Uterus (tissue), 4 donors: ENCODE measurements around the gene TMEM200A. TPM values are rescaled to one million over a fixed set of nuclear protein-coding genes. Genes with fewer than 3 reads are reported as not detected.
A peak's percentile ranks its signal among the peaks of the same experiment; 100 is the strongest.

Experiments
- DNase-seq, 2 donors: peaks; one replicate each; pipeline ENCODE4 v3.0.0-alpha.2; 2019 to 2020
- H3K27ac ChIP-seq, 2 donors: fragments of 200-600 bp; sonication (generic); 1 replicate in 1 of 2; 2 replicates in 1 of 2; pipeline ENCODE4 v1.5.1; 2016 to 2018
- H3K27me3 ChIP-seq, 2 donors: fragments of 200-600 bp; sonication (generic); one replicate each; pipeline ENCODE4 v1.5.1; 2018 to 2019; ENCODE audit warnings: control low read depth in 1 of 2
- H3K36me3 ChIP-seq, 2 donors: fragments of 200-600 bp; sonication (generic); one replicate each; pipeline ENCODE4 v1.5.1; 2019; ENCODE audit warnings: control low read depth in 1 of 2
- H3K4me1 ChIP-seq, 2 donors: fragments of 200-600 bp; sonication (generic); one replicate each; pipeline ENCODE4 v1.5.1; 2018 to 2019; ENCODE audit warnings: control low read depth in 1 of 2
- H3K4me3 ChIP-seq, 2 donors: fragments of 200-600 bp; sonication (generic); 1 replicate in 1 of 2; 2 replicates in 1 of 2; pipeline ENCODE4 v1.5.1; 2018 to 2019; ENCODE audit warnings: mild to moderate bottlenecking in 1 of 2
- H3K9me3 ChIP-seq, 2 donors: fragments of 200-600 bp; sonication (generic); one replicate each; pipeline ENCODE4 v1.5.1; 2019; ENCODE audit warnings: control low read depth in 1 of 2
- CTCF ChIP-seq, 4 experiments: fragments of 200-600 bp in 2 of 4; fragments of 450-650 bp in 2 of 4; sonication (generic) in 2 of 4; IDR thresholded peaks; one replicate each; pipeline ENCODE4 v1.5.1; 2016 to 2019; ENCODE audit warnings: antibody characterized with exemption in 4 of 4, mild to moderate bottlenecking in 2 of 4, moderate library complexity in 1 of 4
- POLR2A ChIP-seq, 2 donors: fragments of 450-650 bp; IDR thresholded peaks; one replicate each; pipeline ENCODE4 v1.6.1; 2016; ENCODE audit warnings: antibody characterized with exemption in 2 of 2, mild to moderate bottlenecking in 1 of 2, moderate library complexity in 1 of 2
- intact Hi-C: fragments of 100-400 bp; cut with DNase I; formaldehyde crosslinking; loops from one replicate; pipeline ENCODE4 v1.15.1; 2023; ENCODE audit warnings: low total_unique reads
- total RNA-seq, 4 donors: library from RNA; depleted of rRNA in 3 of 4; stranded (reverse); fragments of >200 nt in 3 of 4; gene quantifications; one replicate each; pipeline versions ENCODE4 v1.1.0 to v1.2.4, GENCODE V29; 2014 to 2023
- donor health status: DM: yes; HTN: yes; CAD: no.

Gene TMEM200A
- total RNA-seq, 4 donors from 2014 or later: 20.9 to 27.9 (median 23.1) TPM

- Histone ChIP-seq H3K4me1 (no peaks in the 10 kb centered on the region), H3K9me3 (no peaks in the 10 kb centered on the region), H3K27ac (no peak overlapping the region), H3K27me3 (no peaks in the 10 kb centered on the region), H3K36me3 (no peaks in the 10 kb centered on the region), H3K4me3 (no peak overlapping the region)
- intact Hi-C loops: no loop called here
- no peak for TF ChIP-seq CTCF (IDR thresholded peaks at IDR 0.05)
- no peak for TF ChIP-seq POLR2A (IDR thresholded peaks at IDR 0.05)
- DNase-seq: no peak
Measured at GRCh38 chr6:130409418-130410100, 43.7 kb downstream of the TMEM200A start.

- intact Hi-C loops: no loop called here
- DNase-seq: no peak
- no peaks in the 10 kb centered on the region for H3K27me3 ChIP-seq
- no peak overlapping the region for H3K27ac ChIP-seq
- H3K36me3 ChIP-seq: no peaks in the 10 kb centered on the region
- TF ChIP-seq POLR2A (IDR thresholded peaks at IDR 0.05): no peak
- no peak for TF ChIP-seq CTCF (IDR thresholded peaks at IDR 0.05)
- H3K4me1 ChIP-seq: no peaks in the 10 kb centered on the region
- H3K9me3 ChIP-seq: no peaks in the 10 kb centered on the region
- no peak overlapping the region for H3K4me3 ChIP-seq
Measured at GRCh38 chr6:130411481-130411880, 45.7 kb downstream of the TMEM200A start.

GRCh38 chr6:130412556-130413290, 46.9 kb downstream of the TMEM200A start:
- TF ChIP-seq CTCF (IDR thresholded peaks at IDR 0.05) (no peak), POLR2A (IDR thresholded peaks at IDR 0.05) (no peak)

GRCh38 chr6:130417951-130418350, 52.1 kb downstream of the TMEM200A start:
- H3K27me3 ChIP-seq: no peaks in the 10 kb centered on the region
- no peaks in the 10 kb centered on the region for H3K4me1 ChIP-seq
- H3K9me3 ChIP-seq: no peaks in the 10 kb centered on the region
- H3K27ac ChIP-seq: peak overlapping the region in 1 of 2 donors; percentile 15
- no peak for DNase-seq
- H3K36me3 ChIP-seq: no peaks in the 10 kb centered on the region
- H3K4me3 ChIP-seq: no peak overlapping the region
- TF ChIP-seq POLR2A (IDR thresholded peaks at IDR 0.05) (no peak), CTCF (IDR thresholded peaks at IDR 0.05) (no peak)
- intact Hi-C loops: no loop called here

More at GRCh38 chr6:130412556-130413290, 46.9 kb downstream of the TMEM200A start:
- intact Hi-C loops: no loop called here
- H3K36me3 ChIP-seq: no peaks in the 10 kb centered on the region
- no peaks in the 10 kb centered on the region for H3K27me3 ChIP-seq
- H3K4me3 ChIP-seq: no peak overlapping the region
- DNase-seq: no peak
- H3K9me3 ChIP-seq: no peaks in the 10 kb centered on the region
- peak overlapping the region in 1 of 2 donors; percentile 46 for H3K27ac ChIP-seq
- no peaks in the 10 kb centered on the region for H3K4me1 ChIP-seq

GRCh38 chr6:130420911-130421310, 55.1 kb downstream of the TMEM200A start:
- Histone ChIP-seq H3K4me3 (no peak overlapping the region), H3K9me3 (no peaks in the 10 kb centered on the region), H3K4me1 (no peaks in the 10 kb centered on the region), H3K36me3 (no peaks in the 10 kb centered on the region), H3K27me3 (no peaks in the 10 kb centered on the region), H3K27ac (no peak overlapping the region)
- DNase-seq: no peak
- TF ChIP-seq POLR2A (IDR thresholded peaks at IDR 0.05) (no peak), CTCF (IDR thresholded peaks at IDR 0.05) (no peak)
- intact Hi-C loops: no loop called here
